NCI-H2227 treated with DMSO at 0.1 percent for 48 hours (cell line): ENCODE data around the gene PRSS8.
A peak's percentile ranks its signal among the peaks of the same experiment; 100 is the strongest.
"Not testable (repeated sequence)": the region's sequence is repeated elsewhere in the genome, so short reads cannot be mapped to it uniquely, and the experiment has no call there.

Experiments
- DNase-seq: peaks from one replicate; lab custom pipeline; 2025; lab: John Stamatoyannopoulos, UW

PRSS8 gene

DNA sequence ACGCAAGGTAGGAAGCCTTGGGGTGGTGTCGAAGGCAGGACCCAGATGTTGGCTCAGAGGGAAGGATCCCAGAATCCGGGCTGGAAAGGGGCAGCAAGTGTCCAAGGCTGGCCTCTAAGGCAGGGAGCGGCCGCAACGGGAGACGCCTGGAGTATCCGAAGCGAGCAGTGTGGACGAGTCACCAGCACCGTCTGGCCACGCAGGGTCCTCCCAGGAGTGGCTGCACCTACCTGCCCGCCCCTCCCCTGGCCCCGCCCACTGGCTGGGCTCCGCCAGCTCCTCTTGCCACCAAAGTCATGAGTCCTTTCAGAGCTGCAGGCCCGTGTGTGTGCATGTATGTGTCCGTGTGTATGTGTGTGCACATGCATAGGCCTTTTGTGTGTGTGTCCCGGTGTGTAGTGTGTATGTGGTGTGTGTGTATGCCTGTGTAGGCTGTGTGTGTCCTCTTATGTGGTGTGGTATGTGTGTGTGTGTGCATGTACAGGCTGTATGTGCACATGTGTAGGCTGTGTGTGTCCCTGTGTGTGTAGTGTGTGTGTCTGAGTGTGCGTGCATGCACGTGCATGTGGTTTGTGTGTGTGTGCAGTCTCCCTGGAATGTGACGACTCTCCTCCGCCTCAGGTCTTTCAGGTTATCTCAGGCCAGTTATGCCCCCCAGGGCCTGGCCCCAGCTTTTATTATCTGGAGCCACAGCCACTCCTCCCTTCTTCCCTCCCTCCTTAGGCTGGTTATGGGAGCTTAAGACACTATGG is at the start of gene PRSS8:
TSS of gene PRSS8 (minus strand) at position 193 of the 752 bp plus-strand sequence. CDS start 229 bp downstream, outside the sequence.
- no peak for DNase-seq

DNA sequence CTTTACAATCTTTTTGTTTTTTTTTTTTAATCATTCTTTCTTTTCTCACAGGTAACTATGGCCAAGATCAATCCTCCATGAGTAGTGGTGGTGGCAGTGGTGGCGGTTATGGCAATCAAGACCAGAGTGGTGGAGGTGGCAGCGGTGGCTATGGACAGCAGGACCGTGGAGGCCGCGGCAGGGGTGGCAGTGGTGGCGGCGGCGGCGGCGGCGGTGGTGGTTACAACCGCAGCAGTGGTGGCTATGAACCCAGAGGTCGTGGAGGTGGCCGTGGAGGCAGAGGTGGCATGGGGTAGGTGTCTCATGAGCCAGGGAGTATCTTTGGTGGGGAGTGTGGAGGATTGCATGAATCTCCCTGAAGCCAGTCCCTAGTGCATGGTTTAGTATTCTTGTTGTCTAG is 49.4 kb upstream of the PRSS8 start:
- DNase-seq, result no peak

DNA sequence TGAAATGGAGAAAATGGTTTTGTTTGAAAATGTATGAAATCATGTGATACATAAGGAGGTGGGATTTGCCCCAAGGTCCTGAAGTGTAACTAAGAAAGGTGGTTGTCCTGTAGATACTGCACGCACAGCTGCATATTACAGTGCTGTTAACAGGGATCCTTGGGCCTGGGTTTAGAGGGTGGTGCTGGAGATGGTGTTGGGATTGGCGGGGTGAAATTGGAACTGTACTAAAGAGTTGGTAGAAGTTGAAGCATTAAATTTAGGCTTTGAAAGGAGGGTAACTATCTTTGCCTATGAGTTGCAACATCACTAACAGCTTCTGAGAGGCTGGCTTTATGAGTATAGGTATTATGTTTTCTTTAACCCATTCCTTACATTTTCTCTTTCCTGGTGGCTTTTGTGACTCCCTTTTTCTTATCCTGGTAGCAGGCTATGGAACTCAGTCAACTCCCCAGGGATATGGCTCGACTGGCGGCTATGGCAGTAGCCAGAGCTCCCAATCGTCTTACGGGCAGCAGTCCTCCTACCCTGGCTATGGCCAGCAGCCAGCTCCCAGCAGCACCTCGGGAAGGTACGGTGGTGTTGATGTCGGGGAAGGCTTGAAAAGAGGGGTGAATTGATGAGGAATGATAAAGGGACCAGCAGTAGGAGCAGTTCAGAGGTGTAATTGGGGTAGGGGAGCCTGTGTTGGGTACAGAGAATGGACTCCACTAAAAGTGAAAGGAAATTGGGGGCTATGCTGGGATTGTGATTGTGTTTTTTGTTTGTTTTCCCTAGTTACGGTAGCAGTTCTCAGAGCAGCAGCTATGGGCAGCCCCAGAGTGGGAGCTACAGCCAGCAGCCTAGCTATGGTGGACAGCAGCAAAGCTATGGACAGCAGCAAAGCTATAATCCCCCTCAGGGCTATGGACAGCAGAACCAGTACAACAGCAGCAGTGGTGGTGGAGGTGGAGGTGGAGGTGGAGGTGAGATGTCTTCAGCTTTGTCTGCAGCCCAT is 48.2 kb upstream of the PRSS8 start:
- DNase-seq, result no peak

DNA sequence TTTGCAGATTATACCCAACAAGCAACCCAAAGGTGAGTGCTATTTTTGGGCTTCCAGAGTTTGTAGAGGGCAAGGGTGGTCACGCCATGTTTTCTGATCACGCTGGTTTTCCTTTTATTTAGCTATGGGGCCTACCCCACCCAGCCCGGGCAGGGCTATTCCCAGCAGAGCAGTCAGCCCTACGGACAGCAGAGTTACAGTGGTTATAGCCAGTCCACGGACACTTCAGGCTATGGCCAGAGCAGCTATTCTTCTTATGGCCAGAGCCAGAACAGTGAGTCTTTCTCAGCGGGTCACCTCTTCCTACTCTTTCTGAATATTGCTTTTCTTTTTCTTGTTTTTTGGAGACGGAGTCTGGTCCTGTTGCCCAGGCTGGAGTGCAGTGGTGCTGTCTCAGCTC is 46.9 kb upstream of the PRSS8 start:
- DNase-seq, result no peak

DNA sequence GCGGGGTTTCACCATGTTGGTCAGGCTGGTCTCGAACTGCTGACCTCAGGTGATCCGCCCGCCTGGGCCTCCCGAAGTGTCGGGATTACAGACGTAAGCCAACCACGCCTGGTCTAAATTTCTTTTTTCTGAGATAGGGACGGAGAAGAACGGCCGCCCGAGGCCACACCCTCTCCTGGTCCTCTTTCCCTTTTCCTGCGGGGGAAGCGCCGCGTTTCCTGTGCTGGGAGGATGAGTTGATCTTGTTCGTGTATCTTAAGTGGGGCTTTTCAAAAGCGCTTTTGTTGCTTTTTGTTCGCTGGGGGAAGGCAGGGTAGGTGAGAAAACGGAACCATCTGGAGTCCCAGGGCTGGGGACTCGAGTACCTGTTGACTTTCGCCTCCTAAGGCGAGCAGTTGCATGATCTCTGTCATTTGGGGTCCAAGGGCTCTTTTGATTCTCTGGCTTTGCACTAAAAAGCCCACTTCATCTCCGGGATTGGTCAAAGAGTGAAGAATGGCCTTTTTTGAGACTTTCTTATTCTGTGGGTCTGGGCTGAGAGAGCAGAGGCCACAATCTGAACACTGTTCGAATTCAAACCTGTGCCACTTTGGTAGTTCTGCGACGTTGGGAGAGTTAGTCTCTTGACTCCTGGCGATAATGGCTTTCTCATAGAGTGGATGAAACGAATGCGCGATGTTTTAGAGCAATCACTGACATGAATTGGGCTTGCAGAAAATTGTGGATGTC is 45.7 kb upstream of the PRSS8 start:
- DNase-seq, result peak; percentile 12

DNA sequence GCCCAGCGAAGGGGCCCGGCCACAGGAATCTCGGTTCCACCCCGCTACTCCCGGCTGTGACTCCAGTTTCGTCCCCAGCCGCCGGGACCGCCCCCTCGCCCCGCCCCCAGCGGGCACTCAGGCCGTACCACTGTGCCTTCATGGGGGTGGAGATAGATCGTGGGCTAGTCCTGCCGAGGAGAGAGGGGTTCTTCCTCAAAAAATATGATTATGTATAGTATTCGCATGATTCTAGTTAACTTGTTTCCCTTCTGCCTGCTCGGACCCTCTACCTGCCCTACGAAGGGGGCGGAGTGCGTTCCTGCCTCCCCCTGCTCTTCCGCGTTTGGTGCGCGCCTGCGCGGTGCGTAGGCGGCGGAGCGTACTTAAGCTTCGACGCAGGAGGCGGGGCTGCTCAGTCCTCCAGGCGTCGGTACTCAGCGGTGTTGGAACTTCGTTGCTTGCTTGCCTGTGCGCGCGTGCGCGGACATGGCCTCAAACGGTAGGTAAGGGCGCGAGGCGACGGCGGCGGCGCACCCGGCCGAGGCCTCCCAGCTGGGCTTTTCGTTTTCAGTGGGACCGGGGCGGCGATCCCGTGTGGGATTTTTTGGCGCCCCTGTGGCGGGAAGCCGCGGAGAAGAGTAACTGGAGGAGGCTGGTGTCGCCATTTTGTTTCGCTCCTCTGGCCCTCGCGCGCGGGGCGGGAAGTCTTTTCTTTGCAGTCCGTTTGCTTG is 44.4 kb upstream of the PRSS8 start, which contains the start of gene FUS:
TSS of gene FUS (plus strand) at position 393 of the 713 bp plus-strand sequence. CDS start at position 469, 76 bp downstream.
- DNase-seq, result peak; percentile 92

DNA sequence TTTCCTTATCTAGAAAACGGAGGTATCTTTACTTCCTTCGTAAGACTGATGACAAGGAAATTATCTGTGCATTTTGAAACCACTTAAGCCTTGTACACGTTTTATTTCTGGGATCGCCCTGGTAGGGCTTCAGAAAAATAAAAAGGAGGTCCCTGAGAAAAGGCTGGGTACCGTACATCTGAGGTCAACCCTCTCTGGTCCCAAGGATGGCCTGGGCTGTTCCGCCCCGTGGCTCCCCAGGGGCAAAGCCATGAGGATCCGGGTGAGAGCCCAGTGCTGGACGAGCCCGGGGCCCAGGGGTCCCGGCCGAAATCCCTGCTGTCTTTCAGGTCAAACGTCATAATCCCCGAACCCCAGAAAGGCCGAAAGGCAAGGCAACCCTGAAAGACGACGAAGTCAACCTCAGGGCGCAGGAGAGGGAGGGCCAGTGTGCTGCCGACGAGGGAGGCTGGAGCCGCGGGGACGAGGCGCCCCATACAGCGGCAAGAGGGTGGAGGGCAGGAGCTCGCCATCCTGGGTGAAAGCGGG is 43.8 kb upstream of the PRSS8 start:
- no peak for DNase-seq

DNA sequence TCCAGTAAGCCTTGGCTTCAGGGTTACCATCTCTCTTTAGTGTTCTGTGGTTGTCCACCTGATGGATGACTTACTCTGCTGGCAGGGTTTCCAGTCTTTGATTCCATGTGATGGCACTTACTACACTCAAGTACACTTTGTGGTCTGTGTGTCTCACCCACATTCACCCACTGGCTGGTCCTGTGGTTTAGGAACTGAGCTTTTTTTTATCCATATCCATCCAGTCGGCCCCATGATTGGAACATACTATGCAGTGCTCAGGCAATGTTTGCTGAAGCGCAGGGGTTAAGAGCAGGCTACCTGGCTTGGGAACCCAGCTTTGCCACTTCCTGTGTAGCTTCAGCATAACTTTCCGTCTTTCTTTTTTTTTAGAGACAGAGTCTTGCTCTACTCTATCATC is 41.6 kb upstream of the PRSS8 start:
- no peak for DNase-seq

DNA sequence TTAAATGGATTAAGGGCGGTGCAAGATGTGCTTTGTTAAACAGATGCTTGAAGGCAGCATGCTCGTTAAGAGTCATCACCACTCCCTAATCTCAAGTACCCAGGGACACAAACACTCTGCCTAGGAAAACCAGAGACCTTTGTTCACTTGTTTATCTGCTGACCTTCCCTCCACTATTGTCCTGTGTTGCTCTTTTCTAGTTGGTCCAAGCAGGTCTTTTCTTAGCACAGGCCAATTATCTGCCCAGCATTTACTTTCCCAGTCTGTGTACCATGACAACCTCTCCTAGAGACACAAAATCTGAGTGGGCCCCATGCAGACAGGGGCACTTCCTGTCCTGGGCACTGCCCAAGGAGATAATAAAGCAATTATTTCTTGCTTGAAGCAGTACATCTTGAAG is 34.5 kb upstream of the PRSS8 start:
- peak; percentile 76 for DNase-seq

DNA sequence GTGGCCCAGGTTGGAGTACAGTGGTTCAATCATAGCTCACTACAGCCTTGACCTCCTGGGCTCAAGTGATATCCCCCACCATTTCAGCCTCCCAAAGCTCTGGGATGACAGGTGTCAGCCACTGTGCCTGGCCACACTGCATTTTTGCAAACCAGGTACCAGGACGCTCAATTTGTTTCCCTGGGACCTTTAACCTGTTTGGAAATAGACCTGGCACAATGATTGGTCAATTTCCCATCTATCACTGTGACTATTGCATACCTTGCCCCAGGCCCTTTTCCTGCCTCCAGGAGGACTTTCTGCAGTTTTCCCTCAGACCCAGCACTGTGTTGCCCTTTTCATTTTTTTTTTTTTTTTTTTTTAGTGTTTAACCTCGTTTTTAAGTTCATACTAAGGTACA is 33.3 kb upstream of the PRSS8 start:
- no peak for DNase-seq

DNA sequence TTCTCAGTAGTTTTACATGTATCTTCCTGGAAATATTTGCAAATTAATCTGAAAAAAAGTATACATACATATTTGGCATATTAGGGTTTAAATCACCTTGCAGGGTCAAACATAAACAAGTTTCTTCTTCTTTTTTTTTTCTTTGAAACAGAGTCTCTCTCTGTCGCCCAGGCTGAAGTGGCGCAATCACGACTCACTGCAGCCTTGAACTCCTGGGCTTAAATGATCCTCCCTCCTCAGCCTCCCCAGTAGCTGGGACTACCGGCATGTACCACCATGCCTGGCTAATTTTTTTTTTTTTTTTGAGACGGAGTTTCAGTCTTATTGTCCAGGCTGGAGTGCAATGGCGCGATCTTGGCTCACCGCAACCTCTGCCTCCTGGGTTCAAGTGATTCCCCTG is 31.8 kb upstream of the PRSS8 start:
- DNase-seq, result no peak

DNA sequence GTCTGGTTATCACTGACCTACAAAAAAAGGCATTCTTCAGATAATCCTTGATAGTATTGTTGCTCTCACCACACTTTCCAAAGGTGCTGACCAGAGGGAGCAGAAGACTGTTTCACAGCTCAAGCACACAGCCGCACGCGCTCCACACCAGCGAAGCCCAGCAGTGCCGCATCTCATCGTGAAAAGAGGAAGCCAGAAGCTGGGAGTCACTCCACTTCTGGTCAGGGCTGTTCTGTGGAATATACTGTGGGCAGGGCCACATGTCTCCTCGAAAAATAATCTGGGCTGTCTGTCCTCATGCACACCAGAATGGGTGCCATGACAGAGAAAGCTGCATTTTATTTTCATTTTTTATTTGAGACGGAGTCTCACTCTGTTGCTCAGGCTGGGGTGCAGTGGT is 21.6 kb upstream of the PRSS8 start:
- no peak for DNase-seq

DNA sequence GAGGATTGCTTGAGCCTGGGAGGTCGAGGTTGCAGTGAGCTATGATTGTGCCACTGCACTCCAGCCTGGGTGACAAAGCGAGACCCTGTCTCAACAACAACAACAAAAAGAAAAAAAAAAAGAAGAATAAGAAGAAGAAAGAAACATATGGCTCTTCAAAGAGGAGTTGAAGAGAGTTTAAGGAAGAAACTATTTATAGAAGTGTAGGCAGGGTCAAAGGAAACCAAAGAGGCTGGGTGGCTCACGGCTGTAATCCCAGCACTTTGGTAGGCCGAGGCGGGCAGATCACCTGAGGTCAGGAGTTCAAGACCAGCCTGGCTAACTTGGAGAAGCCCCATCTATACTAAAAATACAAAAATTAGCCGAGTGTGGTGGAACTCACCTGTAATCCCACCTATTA is 15.4 kb upstream of the PRSS8 start:
- DNase-seq, result not testable (repeated sequence)

DNA sequence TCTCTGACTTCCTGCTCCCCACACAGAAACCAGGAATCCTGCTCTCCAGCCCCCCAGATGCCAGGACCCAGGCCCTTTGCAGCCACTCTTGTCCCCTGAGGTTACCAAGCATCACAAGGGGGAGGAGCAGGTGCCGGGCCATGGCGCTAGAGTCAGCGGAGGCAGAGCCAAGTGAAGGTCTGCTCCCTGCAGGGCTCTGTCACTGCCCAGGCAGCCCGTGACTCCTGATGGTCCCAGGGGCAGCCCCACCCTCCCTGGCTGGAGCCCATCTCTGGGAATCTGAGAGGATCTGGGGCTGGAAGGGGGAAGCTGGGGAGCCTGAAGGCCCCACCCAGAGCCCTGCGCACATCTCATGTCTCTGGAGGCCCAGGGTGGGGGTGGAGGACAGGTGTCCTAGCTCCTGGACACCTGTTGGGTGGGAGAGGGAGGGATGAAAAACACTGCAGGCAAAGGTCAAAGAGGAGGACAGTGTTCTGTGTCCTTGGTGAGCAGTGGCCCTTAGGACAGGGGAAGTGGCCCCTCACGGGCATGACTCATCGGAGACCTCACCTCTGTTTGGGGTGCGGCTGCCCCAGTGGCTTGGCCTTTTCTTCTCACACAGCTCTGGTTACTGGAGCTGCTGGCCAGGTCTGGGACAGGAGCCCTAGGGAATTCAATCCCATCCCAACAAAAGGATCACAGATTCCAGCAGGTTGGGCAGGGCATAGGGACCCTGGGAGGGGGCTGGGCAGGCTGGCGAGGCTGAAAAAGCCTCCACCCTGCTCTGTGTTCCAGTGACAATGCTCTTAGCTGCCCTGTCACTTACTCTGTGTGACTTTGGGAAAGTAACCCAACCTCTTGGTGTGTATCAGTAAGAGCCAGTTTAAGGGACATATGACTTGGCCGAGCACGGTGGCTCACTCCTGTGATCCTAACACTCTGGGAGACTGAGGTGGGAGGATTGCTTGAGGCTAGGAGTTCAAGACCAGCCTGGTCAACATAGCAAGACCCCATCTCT is 14.7 kb upstream of the PRSS8 start, which contains the start of gene PRSS36:
TSS of gene PRSS36 (minus strand) at position 173 of the 997 bp plus-strand sequence. CDS start at position 142, 31 bp downstream.
- no peak for DNase-seq

DNA sequence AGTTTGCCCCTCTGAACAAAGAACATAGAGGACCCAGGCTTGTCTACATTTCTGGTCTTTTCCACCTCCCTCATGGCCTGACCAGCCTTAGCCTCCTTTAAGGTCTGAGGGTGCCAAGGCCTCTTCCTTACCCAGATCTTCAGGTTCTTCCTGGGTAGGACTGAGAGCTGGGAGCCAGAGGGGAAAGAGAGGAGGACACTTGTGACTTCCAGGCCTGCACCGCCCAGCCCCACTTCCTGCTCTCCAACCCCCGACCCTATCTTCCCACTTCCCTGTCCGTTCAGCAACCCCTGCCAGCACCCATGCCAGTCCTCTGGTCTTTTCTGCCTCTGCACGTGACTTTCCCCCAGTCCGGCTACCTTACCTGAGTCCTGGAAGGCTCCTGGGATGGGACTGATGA is 13.8 kb upstream of the PRSS8 start:
- DNase-seq, result no peak

DNA sequence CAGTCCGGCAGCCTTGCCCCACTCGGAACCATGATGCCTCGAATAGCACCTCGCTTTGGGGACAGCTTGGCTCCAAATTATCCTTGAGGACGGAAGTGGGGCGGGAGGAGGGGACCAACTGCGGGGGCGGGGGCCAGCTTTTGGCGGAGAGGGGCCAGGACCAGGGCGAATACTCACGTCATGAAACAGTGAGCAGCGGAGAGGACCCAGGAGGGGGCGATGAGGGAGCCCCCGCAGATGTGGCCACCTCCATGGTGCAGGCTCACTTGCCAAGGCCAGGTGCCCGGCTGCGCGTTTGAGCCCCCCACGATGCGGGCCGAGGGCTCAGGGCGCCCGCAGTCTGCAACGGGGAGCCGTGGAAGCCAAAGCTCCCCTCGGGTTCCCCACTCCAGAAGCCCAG is 13.4 kb upstream of the PRSS8 start:
- DNase-seq, result no peak

DNA sequence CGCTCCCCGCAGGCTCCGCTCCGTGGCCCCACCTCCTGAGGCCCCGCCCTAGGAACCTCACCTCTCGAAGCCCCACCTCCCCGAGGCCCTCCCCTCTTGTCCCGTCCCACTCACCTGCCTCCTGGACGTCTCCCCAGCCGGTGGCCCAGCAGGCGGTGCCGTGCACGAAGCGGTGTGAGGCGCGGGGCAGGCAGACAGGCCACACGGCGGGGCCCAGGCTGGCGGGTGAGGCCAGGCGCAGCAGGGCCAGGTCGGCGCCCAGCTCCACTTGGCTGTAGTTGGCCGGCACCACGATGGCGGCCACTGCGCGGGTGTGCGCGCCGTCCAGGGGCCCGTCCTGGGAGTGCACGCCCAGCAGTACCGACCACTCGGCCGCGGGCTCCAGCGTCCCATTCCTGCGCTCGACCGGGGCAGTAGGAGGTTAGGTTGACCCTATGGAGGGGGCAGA is 12.8 kb upstream of the PRSS8 start:
- DNase-seq, result no peak

DNA sequence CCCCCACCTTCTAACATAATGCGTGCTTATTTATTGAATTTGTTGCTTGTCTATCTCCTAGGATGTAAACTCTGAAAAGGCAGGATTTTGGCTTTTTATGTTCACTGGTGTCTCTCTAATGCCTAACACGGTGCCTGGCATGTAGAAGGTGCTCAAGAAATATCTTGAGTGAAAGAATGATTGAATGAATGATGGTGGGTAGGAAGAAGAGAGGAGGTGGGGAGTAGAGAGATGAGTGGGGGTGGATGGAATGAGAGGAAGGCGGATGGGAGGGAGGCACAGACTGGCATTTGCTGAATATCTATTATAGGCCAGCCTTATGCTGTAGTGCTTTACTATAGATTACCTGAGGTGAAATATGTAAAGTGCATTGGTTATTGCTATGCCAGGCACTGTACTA is 12.0 kb upstream of the PRSS8 start:
- no peak for DNase-seq

DNA sequence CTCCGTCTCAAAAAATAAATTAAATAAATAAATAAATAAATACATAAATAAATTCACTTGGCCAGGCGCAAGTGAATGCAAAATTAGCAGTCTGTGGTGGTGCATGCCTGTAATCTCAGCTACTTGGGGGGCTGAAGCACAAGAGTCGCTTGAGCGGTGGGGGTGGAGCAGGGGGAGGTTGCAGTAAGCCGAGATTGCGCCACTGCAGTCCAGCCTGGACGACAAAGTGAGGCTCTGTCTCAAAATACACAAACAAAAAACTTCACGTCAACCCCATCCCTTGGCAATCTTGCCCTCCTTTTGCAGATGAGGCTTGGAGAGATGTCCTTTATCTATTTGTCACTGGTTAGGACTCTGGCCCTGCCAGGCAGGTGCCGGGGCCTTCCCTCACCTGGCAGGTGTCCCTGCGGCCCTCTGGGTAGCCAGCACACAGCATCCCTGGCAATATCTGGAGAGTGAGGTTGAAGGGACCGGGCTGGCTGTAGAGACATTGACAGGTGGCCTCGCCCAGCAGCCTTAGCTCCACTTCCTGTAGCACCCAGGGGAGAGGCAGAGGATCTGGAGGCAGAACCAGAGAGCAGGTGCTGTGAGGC is 10.0 kb upstream of the PRSS8 start:
- no peak for DNase-seq
